ENCODE measurements around the gene REXO1. TPM values are rescaled to one million over a fixed set of nuclear protein-coding genes. Genes with fewer than 3 reads are reported as not detected.

The REXO1 gene
- total RNA-seq, 1 experiment from 2014 or later = 56.8 TPM

DNA sequence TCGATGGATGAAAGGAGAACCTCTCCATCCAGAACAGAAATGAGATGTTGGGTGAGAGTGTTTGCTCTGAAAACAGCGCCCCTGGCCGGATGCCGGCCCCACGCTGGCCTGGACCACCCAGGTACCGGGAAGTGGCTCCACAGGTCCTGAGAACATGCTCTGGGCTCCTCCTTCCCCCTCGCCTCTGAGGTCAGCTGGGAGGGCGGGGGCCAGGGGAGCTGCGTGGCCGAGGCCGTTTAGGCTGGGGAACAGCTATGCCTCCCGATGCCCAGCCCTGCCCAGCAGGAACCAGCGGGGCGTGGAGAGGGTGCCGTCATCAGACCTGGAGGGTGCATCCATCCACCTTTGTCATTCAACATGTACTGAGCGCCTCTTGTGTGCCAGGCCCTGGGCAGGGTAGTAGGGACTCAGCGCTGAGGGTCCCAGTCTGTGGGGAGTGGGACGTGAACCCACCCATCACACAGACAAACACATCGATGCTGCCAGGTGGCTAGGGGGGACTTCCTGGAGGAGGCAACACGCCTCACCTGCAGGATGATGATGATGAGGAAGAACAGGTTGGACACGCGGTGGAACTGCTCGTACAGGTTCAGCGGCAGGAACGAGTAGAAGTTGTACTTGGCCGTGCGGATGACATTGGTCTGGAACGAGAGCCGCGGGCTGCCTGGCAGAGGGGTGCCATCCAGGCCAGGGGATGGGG is 40.4 kb downstream of the REXO1 start:
- peaks cover 2 to 6% of the 10 kb centered on the region in 2 experiments; a peak in 3 of 4 replicates for H3K4me1 Mint-ChIP-seq
- no peak overlapping the region for H2AFZ ChIP-seq (ENCODE audit: low read length)
- no peak overlapping the region; a peak in 1 of 7 replicates for H3K27ac Mint-ChIP-seq
- WGBS (ENCODE audit: extremely low coverage, insufficient read length, low lambda C conversion rate) = no CpG with 5 or more reads among the region's 30 CpGs
- no peak overlapping the region for H3K23ac ChIP-seq (ENCODE audit: insufficient read length, low read depth, low read length)
- peaks cover 2% of the 10 kb centered on the region for H4K20me1 ChIP-seq (ENCODE audit: control insufficient read depth, insufficient read depth, insufficient read length)
- H3K4ac ChIP-seq (ENCODE audit: low read depth, low read length) = no peak overlapping the region
- no peaks in the 10 kb centered on the region for H3K9me3 ChIP-seq (ENCODE audit: control insufficient read depth, low read depth, low read length)
- peaks cover 0 to 2% (median 0%) of the 10 kb centered on the region in 3 experiments; a peak in 2 of 7 replicates for H3K36me3 Mint-ChIP-seq (ENCODE audit: insufficient read depth in 1 of 3, low read depth in 3 of 3)
- H3T11ph ChIP-seq (ENCODE audit: low read length) = no peak overlapping the region
- H3K4me2 ChIP-seq (ENCODE audit: insufficient read depth, insufficient read length, low read length) = no peak overlapping the region
- H3K23me2 ChIP-seq (ENCODE audit: insufficient read length, low read depth, low read length, poor library complexity, severe bottlenecking) = peaks cover 2% of the 10 kb centered on the region
- no peaks in the 10 kb centered on the region for H3K79me1 ChIP-seq (ENCODE audit: insufficient read depth, low read depth, low read length, poor library complexity, severe bottlenecking)
- no peak overlapping the region for H2BK5ac ChIP-seq (ENCODE audit: insufficient read length, low read length)
- H3K14ac ChIP-seq (ENCODE audit: insufficient read depth, low read length) = no peak overlapping the region; the same call in 1 of the 2 replicates
- H3K27me3 ChIP-seq (ENCODE audit: insufficient read depth, low read length) = no peaks in the 10 kb centered on the region
- H3K18ac ChIP-seq (ENCODE audit: insufficient read length, low read depth, low read length) = no peak overlapping the region
- DNase-seq = no peak
- no peaks in the 10 kb centered on the region for H3K4me1 ChIP-seq (ENCODE audit: insufficient read depth, low read length)
- no peak overlapping the region for H2BK15ac ChIP-seq (ENCODE audit: low read depth, low read length)
- peaks cover 9% of the 10 kb centered on the region for H3K27me3 Mint-ChIP-seq (ENCODE audit: low read depth)
- TF ChIP-seq, protein P1, sequence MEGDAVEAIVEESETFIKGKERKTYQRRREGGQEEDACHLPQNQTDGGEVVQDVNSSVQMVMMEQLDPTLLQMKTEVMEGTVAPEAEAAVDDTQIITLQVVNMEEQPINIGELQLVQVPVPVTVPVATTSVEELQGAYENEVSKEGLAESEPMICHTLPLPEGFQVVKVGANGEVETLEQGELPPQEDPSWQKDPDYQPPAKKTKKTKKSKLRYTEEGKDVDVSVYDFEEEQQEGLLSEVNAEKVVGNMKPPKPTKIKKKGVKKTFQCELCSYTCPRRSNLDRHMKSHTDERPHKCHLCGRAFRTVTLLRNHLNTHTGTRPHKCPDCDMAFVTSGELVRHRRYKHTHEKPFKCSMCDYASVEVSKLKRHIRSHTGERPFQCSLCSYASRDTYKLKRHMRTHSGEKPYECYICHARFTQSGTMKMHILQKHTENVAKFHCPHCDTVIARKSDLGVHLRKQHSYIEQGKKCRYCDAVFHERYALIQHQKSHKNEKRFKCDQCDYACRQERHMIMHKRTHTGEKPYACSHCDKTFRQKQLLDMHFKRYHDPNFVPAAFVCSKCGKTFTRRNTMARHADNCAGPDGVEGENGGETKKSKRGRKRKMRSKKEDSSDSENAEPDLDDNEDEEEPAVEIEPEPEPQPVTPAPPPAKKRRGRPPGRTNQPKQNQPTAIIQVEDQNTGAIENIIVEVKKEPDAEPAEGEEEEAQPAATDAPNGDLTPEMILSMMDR (conservative IDR thresholded peaks at IDR 0.05) = no peak
- no peak overlapping the region for H2BK20ac ChIP-seq (ENCODE audit: low read depth, low read length, poor library complexity, severe bottlenecking)
- H3K27ac ChIP-seq (ENCODE audit: insufficient read length, low read depth, low read length) = no peak overlapping the region
- no peak overlapping the region for H3K9ac ChIP-seq (ENCODE audit: extremely low read depth, insufficient read length, low read length)
- H3K56ac ChIP-seq (ENCODE audit: insufficient read length, low read depth, low read length) = no peak overlapping the region
- H4K5ac ChIP-seq (ENCODE audit: insufficient read length, low read depth, low read length) = no peak overlapping the region
- no peak overlapping the region for H4K8ac ChIP-seq (replicated peaks; ENCODE audit: insufficient read length, low read depth, low read length)
- no peak overlapping the region for H2BK12ac ChIP-seq (ENCODE audit: insufficient read length, low read depth, low read length)
- H2AK5ac ChIP-seq (ENCODE audit: insufficient read length, low read length) = no peak overlapping the region
- no peak overlapping the region for H2BK120ac ChIP-seq (ENCODE audit: low read depth, low read length, poor library complexity, severe bottlenecking)
- H3K79me2 ChIP-seq (ENCODE audit: insufficient read depth, low read length) = no peaks in the 10 kb centered on the region
- no peaks in the 10 kb centered on the region; a peak in 2 of 5 replicates for H3K9me3 Mint-ChIP-seq
- H4K91ac ChIP-seq (ENCODE audit: insufficient read length, low read depth, low read length) = no peak overlapping the region
- H3K4me3 Mint-ChIP-seq = no peak overlapping the region
